ENCODE results near the gene SPOCK3.
"Not testable (repeated sequence)": the region's sequence is repeated elsewhere in the genome, so short reads cannot be mapped to it uniquely, and the experiment has no call there.

SPOCK3 gene

GRCh38 chr4:166957451-166957850 is 276.8 kb downstream of the SPOCK3 start:
- DNase-seq (ENCODE audit: low read depth) = no peak

DNA sequence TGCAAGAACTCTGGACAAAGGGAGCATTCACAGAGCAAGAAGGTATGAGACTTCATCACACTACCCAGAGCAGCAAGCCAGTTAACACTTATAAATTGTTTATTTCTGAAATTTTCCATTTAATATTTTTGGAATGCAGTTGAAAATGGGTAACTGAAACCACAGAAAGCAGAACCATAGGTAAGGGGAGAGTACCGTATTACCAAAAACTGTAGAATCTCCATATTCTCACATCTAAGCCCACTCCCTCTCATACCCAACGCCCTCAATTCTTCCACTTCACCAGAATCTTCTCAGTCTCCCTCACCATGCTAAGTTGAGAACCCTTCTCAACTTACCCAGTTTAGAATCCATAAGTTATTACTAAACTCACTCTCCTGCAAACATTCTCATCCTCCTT is 277.8 kb downstream of the SPOCK3 start:
- DNase-seq (ENCODE audit: low read depth) = no peak

DNA sequence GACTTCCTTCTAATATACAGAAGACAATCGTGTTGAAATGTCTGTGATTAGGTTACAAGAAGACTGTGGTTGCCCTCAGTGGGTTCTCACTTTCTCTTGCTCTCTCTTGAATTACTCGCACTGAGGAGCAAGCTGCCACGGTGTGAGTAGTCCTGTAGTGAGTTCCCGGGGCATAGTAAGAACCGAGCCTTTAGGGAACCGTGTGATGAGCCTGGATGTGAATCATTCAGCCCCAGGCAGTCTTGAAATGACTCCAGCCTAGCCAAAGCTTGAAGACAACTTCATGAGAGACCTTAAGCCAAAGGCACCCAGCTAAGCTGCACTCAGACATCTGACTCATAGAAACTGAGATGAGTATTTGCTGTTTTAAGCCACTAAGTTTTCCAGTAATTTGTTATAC is 292.7 kb downstream of the SPOCK3 start:
- DNase-seq (ENCODE audit: low read depth) = no peak

DNA sequence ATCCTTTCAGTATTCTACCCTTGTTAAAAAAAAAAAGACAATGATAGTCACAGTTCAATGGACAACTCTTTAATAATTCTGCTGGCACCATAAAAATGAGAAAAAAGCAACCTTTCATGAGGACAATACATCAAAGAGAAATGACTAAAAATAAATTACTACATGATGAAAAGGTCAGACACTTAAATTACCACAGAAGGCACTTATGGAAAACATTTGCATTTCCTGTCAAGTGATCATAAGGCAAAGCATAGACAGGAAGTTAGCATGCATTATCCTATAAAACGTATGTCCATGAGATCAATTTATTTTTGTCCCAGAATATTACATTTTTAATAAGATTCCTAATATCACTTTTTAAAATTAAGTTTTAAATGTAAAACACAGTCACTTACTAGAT is 303.8 kb downstream of the SPOCK3 start:
- DNase-seq (ENCODE audit: low read depth) = no peak

GRCh38 chr4:166924424-166924823 is 309.9 kb downstream of the SPOCK3 start:
- peak; percentile 2 for DNase-seq (ENCODE audit: low read depth)

GRCh38 chr4:166913926-166914325 is 320.4 kb downstream of the SPOCK3 start:
- DNase-seq (ENCODE audit: low read depth) = no peak

DNA sequence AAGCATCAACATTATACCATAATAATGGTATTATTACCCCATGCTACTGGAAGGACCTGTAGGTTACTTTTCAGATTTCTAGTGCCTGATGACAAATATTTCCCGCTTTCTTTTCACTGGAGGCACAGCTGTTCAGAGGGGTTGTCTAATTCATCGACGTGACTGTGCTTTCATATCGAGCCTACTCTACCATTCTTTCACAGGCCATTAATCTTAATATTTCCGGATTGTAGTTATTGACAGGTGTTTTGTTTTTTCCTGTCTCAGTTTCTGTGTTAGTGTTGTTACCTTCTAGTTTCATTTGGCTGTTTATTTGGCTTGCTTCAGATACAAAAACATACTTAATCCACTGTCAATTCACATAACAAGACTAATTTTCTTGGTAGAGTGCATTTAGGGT is 330.9 kb downstream of the SPOCK3 start:
- DNase-seq (ENCODE audit: low read depth) = no peak

DNA sequence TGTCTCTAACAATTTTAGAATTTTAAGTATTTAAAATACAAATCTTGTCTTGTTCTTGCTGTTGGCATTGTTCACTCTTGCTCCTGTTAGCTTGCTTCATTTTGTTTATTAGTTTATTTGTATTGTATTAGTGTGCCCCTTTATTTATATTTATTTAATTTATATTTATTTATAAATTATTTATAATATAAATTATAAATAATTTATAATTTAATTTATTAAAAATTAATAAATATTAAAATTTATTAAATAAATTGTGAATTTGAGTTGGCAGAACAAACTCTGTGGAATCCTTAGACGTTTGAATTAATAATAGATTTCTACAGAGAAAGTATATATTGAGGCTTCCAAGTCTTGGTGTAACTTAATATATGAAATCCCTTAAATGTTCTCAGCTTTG is 331.4 kb downstream of the SPOCK3 start:
- DNase-seq (ENCODE audit: low read depth) = no peak

GRCh38 chr4:166896254-166896653 is 338.0 kb downstream of the SPOCK3 start:
- DNase-seq (ENCODE audit: low read depth) = peak; percentile 40

GRCh38 chr4:166895771-166896170 is 338.5 kb downstream of the SPOCK3 start:
- DNase-seq (ENCODE audit: low read depth) = peak; percentile 61

DNA sequence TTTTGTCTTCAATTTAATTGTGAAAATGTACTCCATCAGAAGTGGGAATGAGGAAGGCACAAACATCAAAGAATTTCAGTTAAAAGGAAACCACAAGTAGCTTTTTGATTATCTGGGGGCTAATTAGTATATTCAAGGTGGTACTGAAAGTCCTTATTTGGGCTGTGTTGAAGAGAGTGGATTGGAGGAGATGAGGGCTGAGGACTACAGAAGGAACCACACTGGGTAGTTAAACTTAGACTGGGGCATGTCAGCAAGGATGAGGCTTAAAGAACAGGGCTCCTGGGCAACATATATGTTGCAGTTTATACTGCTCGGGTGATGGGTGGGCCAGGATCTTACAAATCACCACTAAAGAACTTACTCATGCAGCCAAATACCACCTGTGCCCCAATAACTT is 346.8 kb downstream of the SPOCK3 start:
- DNase-seq (ENCODE audit: low read depth) = no peak

- DNase-seq (ENCODE audit: low read depth) = no peak
Observed at GRCh38 chr4:166886718-166887117, 347.6 kb downstream of the SPOCK3 start.

DNA sequence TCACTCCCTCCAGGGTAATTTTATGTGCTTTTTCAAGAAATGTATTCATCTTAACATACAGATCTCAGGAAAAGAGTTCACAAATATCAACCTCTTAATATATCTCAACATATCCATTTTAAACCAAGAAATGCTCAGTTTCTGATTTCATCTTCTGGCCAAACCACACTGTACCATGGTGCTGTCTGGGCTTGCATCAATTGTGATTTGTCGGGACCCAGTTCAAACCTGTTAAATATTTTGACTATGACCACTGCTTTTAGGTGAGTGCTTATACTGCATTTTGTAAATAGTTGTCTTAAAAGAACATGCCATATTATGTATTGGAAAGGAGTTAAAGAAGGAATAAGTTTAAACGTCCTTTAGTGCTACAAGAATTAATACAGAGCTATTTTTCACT is 352.1 kb downstream of the SPOCK3 start:
- no peak for DNase-seq (ENCODE audit: low read depth)

- no peak for DNase-seq (ENCODE audit: low read depth)
Observed at GRCh38 chr4:166875821-166876220, 358.5 kb downstream of the SPOCK3 start.

DNA sequence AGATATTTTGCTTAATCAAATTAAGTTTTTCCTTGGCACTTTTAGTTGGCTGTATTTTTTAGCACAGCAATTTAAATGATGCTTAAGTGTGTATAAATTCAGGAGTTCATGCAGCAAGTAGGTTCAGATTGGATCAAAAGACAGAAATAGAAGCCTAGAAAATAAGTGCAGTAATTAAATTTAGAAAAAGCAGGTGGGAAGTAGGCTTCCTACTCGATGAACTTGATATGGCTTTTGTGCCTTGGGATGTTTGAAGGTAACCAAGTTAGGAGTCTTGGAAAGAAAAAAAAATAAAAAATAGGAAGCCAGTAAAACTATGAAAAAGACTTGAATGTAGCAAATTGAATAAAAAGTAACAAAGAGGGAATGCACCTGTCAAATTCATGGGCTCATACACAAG is 372.3 kb downstream of the SPOCK3 start:
- no peak for DNase-seq (ENCODE audit: low read depth)

DNA sequence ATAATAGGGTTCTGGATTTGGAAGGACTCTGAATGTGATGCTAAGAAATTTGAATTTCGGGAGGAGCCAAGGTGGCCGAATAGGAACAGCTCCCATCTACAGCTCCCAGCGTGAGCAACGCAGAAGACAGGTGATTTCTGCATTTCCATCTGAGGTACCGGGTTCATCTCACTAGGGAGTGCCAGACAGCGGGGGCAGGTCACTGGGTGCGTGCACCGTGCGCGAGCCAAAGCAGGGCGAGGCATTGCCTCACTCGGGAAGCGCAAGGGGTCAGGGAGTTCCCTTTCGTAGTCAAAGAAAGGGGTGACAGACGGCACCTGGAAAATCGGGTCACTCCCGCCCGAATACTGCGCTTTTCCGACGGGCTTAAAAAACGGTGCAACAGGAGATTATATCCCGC is 383.9 kb downstream of the SPOCK3 start:
- DNase-seq (ENCODE audit: low read depth) = not testable (repeated sequence)

GRCh38 chr4:166846939-166847338 is 387.4 kb downstream of the SPOCK3 start:
- no peak for DNase-seq (ENCODE audit: low read depth)

DNA sequence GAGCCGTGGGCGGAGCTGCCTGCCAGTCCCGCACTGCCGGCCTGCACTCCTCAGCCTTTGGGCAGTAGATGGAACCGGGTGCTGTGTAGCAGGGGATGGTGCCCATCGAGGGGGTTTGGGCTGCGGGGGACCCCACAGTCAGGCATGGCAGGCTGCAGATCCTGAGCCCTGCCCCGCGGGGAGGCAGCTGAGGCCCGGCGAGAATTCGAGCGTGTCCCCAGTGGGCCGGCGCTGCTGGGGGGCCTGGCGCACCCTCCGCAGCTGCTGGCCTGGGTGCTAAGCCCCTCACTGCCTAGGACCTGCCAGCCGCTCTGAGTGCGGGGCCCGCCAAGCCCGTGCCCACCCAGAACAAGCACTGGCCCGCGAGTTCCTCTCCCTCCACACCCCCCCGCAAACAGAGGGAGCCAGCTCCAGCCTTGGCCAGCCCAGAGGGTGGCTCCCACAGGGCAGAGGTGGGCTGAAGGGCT is 391.5 kb downstream of the SPOCK3 start:
- no peak for DNase-seq (ENCODE audit: low read depth)

- no peak for DNase-seq (ENCODE audit: low read depth)
Observed at GRCh38 chr4:166839615-166840251, 394.6 kb downstream of the SPOCK3 start.

DNA sequence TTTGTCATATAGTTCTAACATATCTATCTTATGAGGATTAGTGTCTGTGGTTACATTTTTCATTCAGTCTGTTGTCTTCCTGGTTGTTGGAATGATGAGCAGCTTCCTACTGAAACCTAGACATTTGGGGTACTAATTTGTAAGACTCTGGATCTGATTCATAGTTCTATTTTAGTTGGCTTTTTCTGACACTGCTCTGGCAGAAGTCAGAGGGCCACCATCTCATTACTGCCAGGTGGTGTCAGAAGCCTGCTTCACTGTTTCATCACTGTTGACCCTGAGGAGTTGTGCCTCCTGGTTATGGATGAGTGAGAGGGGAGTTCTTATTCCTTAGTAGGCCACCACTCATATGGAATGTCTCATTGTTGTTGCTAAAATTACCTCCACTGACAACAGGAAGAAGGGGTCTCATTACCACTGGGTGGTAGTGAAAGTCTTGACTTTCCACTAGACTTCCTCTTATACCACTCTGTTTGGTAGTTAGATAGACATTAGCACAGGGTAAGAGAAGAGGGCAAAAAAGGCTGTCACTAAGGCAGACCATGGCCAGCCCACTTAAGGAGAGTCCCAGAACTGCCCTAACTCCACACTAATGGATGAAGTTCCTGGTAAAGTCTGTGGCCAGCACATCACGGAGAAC is 395.2 kb downstream of the SPOCK3 start:
- no peak for DNase-seq (ENCODE audit: low read depth)

DNA sequence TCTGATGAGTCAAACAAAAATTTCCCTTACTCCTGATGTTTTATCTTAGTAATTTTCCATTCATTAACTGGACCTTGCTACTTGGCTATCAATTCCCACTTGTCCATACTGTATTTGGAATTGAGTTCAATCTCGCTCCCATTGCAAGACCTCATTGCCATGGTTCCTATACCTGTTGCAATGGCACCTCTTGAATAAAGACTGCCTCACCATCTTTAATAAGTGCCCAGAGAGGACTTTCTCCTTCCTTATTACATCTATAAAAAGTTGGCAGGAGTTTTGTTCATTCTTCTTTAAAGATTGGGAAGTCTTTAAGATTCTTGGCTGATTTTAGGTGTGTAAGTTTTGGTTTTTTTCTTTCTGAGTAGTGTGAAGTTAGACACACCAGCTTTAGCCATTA is 397.4 kb downstream of the SPOCK3 start:
- no peak for DNase-seq (ENCODE audit: low read depth)

GRCh38 chr4:166827629-166828028 is 406.7 kb downstream of the SPOCK3 start:
- no peak for DNase-seq (ENCODE audit: low read depth)

DNA sequence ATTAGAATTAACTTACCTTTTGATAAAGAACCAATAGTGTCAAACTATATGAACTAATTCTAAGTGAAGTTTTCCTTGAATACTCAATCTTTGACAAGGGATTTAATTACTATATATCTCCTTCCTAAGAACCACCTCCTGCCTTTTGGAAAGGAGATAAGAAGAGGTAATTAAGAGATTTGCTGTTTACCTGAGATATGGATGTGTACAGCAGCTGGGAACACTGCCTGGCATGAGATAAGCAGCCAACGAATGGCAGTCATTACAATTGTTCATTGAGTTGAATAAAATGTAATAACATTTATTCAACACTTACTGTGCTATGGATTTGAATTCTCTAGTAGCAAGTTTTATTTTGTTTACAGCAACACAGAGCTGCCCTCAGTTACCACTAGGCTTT is 407.1 kb downstream of the SPOCK3 start:
- DNase-seq (ENCODE audit: low read depth) = no peak

DNA sequence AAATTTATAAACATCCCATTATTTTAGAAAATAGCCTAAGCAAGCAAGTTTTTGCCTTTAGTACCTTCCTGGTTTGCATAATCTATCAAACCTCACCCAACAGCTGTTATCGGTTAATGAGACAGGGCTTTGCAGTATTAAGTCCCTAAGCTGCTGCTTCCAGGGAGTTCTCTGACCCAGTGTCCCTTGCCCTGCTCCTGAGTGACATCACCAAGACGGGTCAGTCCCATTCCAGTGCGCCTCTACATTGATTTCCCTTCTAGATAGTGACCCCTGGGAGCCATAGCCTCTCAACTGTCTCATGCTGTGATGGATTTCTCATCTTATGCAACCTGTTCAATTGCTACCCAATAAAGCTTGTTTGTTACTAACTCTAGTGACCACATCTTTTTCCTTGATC is 410.4 kb downstream of the SPOCK3 start:
- DNase-seq (ENCODE audit: low read depth) = no peak
